Suprapubic skin (tissue), 4 donors: ENCODE measurements around the gene CANT1. TPM values are rescaled to one million over a fixed set of nuclear protein-coding genes. Genes with fewer than 3 reads are reported as not detected.

Experiments used
- DNase-seq, 2 donors: peaks; one replicate each; pipeline ENCODE4 v3.0.0-alpha.2; 2019; ENCODE audit warnings: low spot score in 2 of 2
- H3K27ac ChIP-seq: fragments of 200-600 bp; sonication (generic); one replicate; pipeline ENCODE4 v1.5.1; 2019
- H3K27me3 ChIP-seq: fragments of 200-600 bp; sonication (generic); one replicate; pipeline ENCODE4 v1.5.1; 2019
- H3K36me3 ChIP-seq: fragments of 200-600 bp; sonication (generic); one replicate; pipeline ENCODE4 v1.5.1; 2019
- H3K4me1 ChIP-seq: fragments of 200-600 bp; sonication (generic); one replicate; pipeline ENCODE4 v1.5.1; 2019
- H3K4me3 ChIP-seq: fragments of 200-600 bp; sonication (generic); one replicate; pipeline ENCODE4 v1.5.1; 2019; ENCODE audit warnings: mild to moderate bottlenecking
- H3K9me3 ChIP-seq: fragments of 200-600 bp; sonication (generic); one replicate; pipeline ENCODE4 v1.5.1; 2019
- CTCF ChIP-seq, 2 donors: fragments of 200-600 bp in 1 of 2; fragments of 450-650 bp in 1 of 2; sonication (generic) in 1 of 2; IDR thresholded peaks; one replicate each; pipeline ENCODE4 v1.5.1; 2016 to 2019; ENCODE audit warnings: antibody characterized with exemption in 2 of 2, mild to moderate bottlenecking in 1 of 2, moderate library complexity in 1 of 2
- EP300 ChIP-seq: sonication (generic); formaldehyde crosslinking; IDR thresholded peaks from one replicate; pipeline ENCODE4 v1.6.1; 2017; ENCODE audit warnings: antibody characterized with exemption
- POLR2A ChIP-seq, 2 donors: fragments of 450-650 bp; IDR thresholded peaks; one replicate each; pipeline ENCODE4 v1.6.1; 2017; ENCODE audit warnings: antibody characterized with exemption in 2 of 2, mild to moderate bottlenecking in 2 of 2, moderate library complexity in 2 of 2
- POLR2AphosphoS5 ChIP-seq, 3 donors: sonication (generic); formaldehyde crosslinking; IDR thresholded peaks; one replicate each; pipeline ENCODE4 v1.6.1; 2017; ENCODE audit warnings: antibody characterized with exemption in 3 of 3
- WGBS: methylation state at CpG from one replicate; pipeline ENCODE4 v1.1.5; 2018; 5-methylcytosine and 5-hydroxymethylcytosine counted together
- total RNA-seq, 4 donors: library from RNA; depleted of rRNA; stranded (reverse); fragments of >200 nt; gene quantifications; one replicate each; pipeline ENCODE4 v1.1.0, GENCODE V29; 2016

The CANT1 gene
- 10 to 100 TPM; 21.8 to 37.4 (median 30.1) TPM for total RNA-seq

GRCh38 chr17:79009397-79010303, at the start of gene CANT1:
CANT1 (minus strand) TSS chr17:79009764; CDS start chr17:78997622, 12,142 bp downstream.
- peak; percentile 82 to 87 for DNase-seq
- Histone ChIP-seq H3K27me3 (no peaks in the 10 kb centered on the region), H3K4me3 (peak within 1 kb of the TSS; percentile 90), H3K9me3 (no peaks in the 10 kb centered on the region), H3K36me3 (no peaks in the 10 kb centered on the region), H3K27ac (peak within 1 kb of the TSS; percentile 95), H3K4me1 (peaks cover 52% of the 10 kb centered on the region)
- no peak for TF ChIP-seq CTCF (IDR thresholded peaks at IDR 0.05)
- peak in 1 of 2 donors; percentile 25 for TF ChIP-seq POLR2A (IDR thresholded peaks at IDR 0.05)
- no peak for TF ChIP-seq EP300
- WGBS: 2% methylated on average over 36 of the region's 73 CpGs

GRCh38 chr17:79057737-79058385, 48.3 kb upstream of the CANT1 start:
- Histone ChIP-seq H3K27ac (no peak overlapping the region), H3K36me3 (no peaks in the 10 kb centered on the region), H3K4me1 (no peaks in the 10 kb centered on the region), H3K4me3 (no peak overlapping the region), H3K27me3 (no peaks in the 10 kb centered on the region), H3K9me3 (no peaks in the 10 kb centered on the region)
- TF ChIP-seq POLR2AphosphoS5 (IDR thresholded peaks at IDR 0.05) (no peak), CTCF (IDR thresholded peaks at IDR 0.05) (no peak), POLR2A (IDR thresholded peaks at IDR 0.05) (no peak), EP300 (no peak)
- WGBS: 85% methylated on average over 10 of the region's 10 CpGs
- no peak for DNase-seq

GRCh38 chr17:79055197-79055596, 45.6 kb upstream of the CANT1 start:
- Histone ChIP-seq H3K9me3 (no peaks in the 10 kb centered on the region), H3K27ac (no peak overlapping the region), H3K36me3 (no peaks in the 10 kb centered on the region), H3K27me3 (no peaks in the 10 kb centered on the region), H3K4me1 (no peaks in the 10 kb centered on the region), H3K4me3 (no peak overlapping the region)
- 74% methylated on average over 5 of the region's 5 CpGs for WGBS
- no peak for DNase-seq
- no peak for TF ChIP-seq POLR2A (IDR thresholded peaks at IDR 0.05)
- TF ChIP-seq POLR2AphosphoS5 (IDR thresholded peaks at IDR 0.05): no peak
- no peak for TF ChIP-seq EP300
- no peak for TF ChIP-seq CTCF (IDR thresholded peaks at IDR 0.05)

GRCh38 chr17:79054200-79054960, 44.8 kb upstream of the CANT1 start:
- Histone ChIP-seq H3K27me3 (no peaks in the 10 kb centered on the region), H3K36me3 (no peaks in the 10 kb centered on the region), H3K9me3 (no peaks in the 10 kb centered on the region), H3K4me3 (no peak overlapping the region), H3K4me1 (no peaks in the 10 kb centered on the region), H3K27ac (no peak overlapping the region)
- WGBS: 74% methylated on average over 2 of the region's 2 CpGs
- no peak for DNase-seq
- TF ChIP-seq CTCF (IDR thresholded peaks at IDR 0.05): no peak
